ENCODE data around the gene BANK1. TPM values are rescaled to one million over a fixed set of nuclear protein-coding genes. Genes with fewer than 3 reads are reported as not detected.

BANK1 gene
- total RNA-seq, 2 experiments from 2014 or later = not detected

GRCh38 chr4:102036016-102036415 lies 245.5 kb downstream of the BANK1 start:
- Histone ChIP-seq H3K36me3 (ENCODE audit: insufficient read depth, low read length) (no peaks in the 10 kb centered on the region), H4K20me1 (ENCODE audit: insufficient read depth, low read length) (no peaks in the 10 kb centered on the region), H3K9me3 (ENCODE audit: low read length) (no peaks in the 10 kb centered on the region), H3K4me1 (ENCODE audit: insufficient read depth, low read length, poor library complexity, severe bottlenecking) (no peaks in the 10 kb centered on the region), H3K4me2 (ENCODE audit: low read length) (no peak overlapping the region), H3K4me3 (ENCODE audit: low read depth, low read length, poor library complexity, severe bottlenecking) (no peak overlapping the region), H3K79me2 (ENCODE audit: insufficient read depth, low read depth, low read length) (no peaks in the 10 kb centered on the region), H3K27ac (ENCODE audit: low read depth, low read length, poor library complexity, severe bottlenecking) (no peak overlapping the region), H3K9me2 (ENCODE audit: insufficient read depth, low read length) (no peaks in the 10 kb centered on the region), H2AFZ (ENCODE audit: low read length) (no peak overlapping the region)
- TF ChIP-seq CTCF (conservative IDR thresholded peaks at IDR 0.05; ENCODE audit: low read length) = no peak
- TF ChIP-seq EZH2phosphoT487 (IDR thresholded peaks at IDR 0.05; ENCODE audit: borderline replicate concordance, low read depth, low read length) = no peak
- intact Hi-C loops (cut with micrococcal nuclease; ENCODE audit: unreplicated experiment) = no loop called here
- DNase-seq (ENCODE audit: low spot score) = no peak
- ChIA-PET POLR2A (no interaction called here), CTCF (ENCODE audit: unreplicated experiment) (no interaction called here)
- BruUV-seq (replicated peaks) = no TSS peak

DNA sequence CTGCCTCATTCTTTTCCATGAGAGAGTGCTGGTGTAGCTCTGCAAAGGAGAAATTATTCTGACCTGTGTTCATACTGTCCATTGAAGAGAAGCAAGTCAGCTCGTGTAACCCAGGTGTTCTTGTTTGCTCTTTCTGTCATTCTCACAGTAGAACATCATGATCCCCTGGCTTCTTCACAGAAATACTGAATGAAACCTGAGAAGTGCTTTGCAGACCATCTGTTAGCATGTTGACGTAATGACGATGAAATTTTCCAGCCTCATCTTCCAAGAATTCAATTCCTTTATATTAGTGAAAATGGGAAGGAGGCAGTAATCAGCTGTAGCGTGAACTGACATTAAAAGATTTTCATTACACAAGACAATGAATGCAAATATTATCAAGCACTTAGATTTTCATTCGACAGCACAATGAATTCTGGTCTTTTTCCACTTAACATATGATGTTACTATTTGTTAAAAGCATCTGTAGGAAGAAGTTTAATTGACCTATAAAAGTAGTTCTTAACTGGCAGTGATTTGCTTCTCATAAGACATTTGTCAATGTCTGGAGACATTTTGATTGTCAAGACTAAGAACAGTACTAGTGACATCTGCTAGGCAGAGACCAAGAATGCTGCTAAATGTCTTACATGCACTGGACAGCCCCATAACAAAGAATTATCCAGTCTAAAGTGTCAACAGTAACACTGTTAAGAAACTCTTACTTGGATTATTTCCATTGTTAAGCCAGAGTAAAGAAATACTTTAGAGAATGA lies 246.3 kb downstream of the BANK1 start:
- Histone ChIP-seq H3K4me2 (ENCODE audit: low read length) (no peak overlapping the region), H2AFZ (ENCODE audit: low read length) (no peak overlapping the region), H3K9me2 (ENCODE audit: insufficient read depth, low read length) (no peaks in the 10 kb centered on the region), H3K4me1 (ENCODE audit: insufficient read depth, low read length, poor library complexity, severe bottlenecking) (no peaks in the 10 kb centered on the region), H3K4me3 (ENCODE audit: low read depth, low read length, poor library complexity, severe bottlenecking) (no peak overlapping the region), H3K27ac (ENCODE audit: low read depth, low read length, poor library complexity, severe bottlenecking) (no peak overlapping the region), H3K79me2 (ENCODE audit: insufficient read depth, low read depth, low read length) (no peaks in the 10 kb centered on the region), H3K9me3 (ENCODE audit: low read length) (no peaks in the 10 kb centered on the region), H4K20me1 (ENCODE audit: insufficient read depth, low read length) (no peaks in the 10 kb centered on the region), H3K36me3 (ENCODE audit: insufficient read depth, low read length) (no peaks in the 10 kb centered on the region)
- POLR2A ChIA-PET = interaction anchor here (0.6 to 1.3 kb wide), 2 partner anchors 12 to 318 kb away, joined by 3 read pairs; no protein-coding TSS in a partner anchor
- intact Hi-C loops (cut with micrococcal nuclease; ENCODE audit: unreplicated experiment) = no loop called here
- no peak for TF ChIP-seq EZH2phosphoT487 (IDR thresholded peaks at IDR 0.05; ENCODE audit: borderline replicate concordance, low read depth, low read length)
- no peak for TF ChIP-seq CTCF (conservative IDR thresholded peaks at IDR 0.05; ENCODE audit: low read length)
- CTCF ChIA-PET (ENCODE audit: unreplicated experiment) = no interaction called here
- BruUV-seq (replicated peaks) = no TSS peak
- DNase-seq (ENCODE audit: low spot score) = no peak

DNA sequence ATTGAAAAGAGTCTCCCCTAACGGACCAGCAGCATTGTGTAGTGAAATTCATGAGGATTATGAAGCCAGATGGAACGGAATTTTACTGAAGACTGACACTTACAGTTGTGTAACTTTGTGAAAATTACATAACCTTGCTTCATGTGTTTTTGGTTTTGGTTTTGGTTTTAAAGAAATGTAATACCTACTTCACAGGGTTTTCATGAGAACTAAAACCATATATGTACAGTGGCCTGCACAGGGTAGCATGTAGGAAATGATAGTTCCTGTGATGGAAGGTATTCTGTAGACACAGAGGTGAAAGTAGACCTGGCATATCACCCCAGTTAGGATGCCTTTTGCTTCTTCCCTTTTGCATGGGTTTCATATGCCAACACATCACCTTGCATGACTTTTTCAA lies 247.0 kb downstream of the BANK1 start:
- BruUV-seq (replicated peaks) = no TSS peak
- H3K79me2 ChIP-seq (ENCODE audit: insufficient read depth, low read depth, low read length) = no peaks in the 10 kb centered on the region
- H3K4me2 ChIP-seq (ENCODE audit: low read length) = no peak overlapping the region
- H4K20me1 ChIP-seq (ENCODE audit: insufficient read depth, low read length) = no peaks in the 10 kb centered on the region
- H2AFZ ChIP-seq (ENCODE audit: low read length) = no peak overlapping the region
- POLR2A ChIA-PET = interaction anchor here (0.6 to 1.3 kb wide), 2 partner anchors 13 to 319 kb away, joined by 3 read pairs; no protein-coding TSS in a partner anchor
- H3K4me1 ChIP-seq (ENCODE audit: insufficient read depth, low read length, poor library complexity, severe bottlenecking) = no peaks in the 10 kb centered on the region
- H3K36me3 ChIP-seq (ENCODE audit: insufficient read depth, low read length) = no peaks in the 10 kb centered on the region
- no peak overlapping the region for H3K4me3 ChIP-seq (ENCODE audit: low read depth, low read length, poor library complexity, severe bottlenecking)
- no peaks in the 10 kb centered on the region for H3K9me3 ChIP-seq (ENCODE audit: low read length)
- no peaks in the 10 kb centered on the region for H3K9me2 ChIP-seq (ENCODE audit: insufficient read depth, low read length)
- intact Hi-C loops (cut with micrococcal nuclease; ENCODE audit: unreplicated experiment) = no loop called here
- CTCF ChIA-PET (ENCODE audit: unreplicated experiment) = no interaction called here
- H3K27ac ChIP-seq (ENCODE audit: low read depth, low read length, poor library complexity, severe bottlenecking) = no peak overlapping the region
- DNase-seq (ENCODE audit: low spot score) = no peak
- TF ChIP-seq EZH2phosphoT487 (IDR thresholded peaks at IDR 0.05; ENCODE audit: borderline replicate concordance, low read depth, low read length) = no peak
- no peak for TF ChIP-seq CTCF (conservative IDR thresholded peaks at IDR 0.05; ENCODE audit: low read length)
